Heart right ventricle (tissue), 16 donors: ENCODE data around the gene PCDHGB1. TPM values are rescaled to one million over a fixed set of nuclear protein-coding genes. Genes with fewer than 3 reads are reported as not detected.
"Not testable (repeated sequence)": the region's sequence is repeated elsewhere in the genome, so short reads cannot be mapped to it uniquely, and the experiment has no call there.

Experiments
- ATAC-seq, 8 donors: fragments of 200-7000 bp; cut with Tn5 transposase; one replicate each; pipeline ENCODE4 v1.9.1; 2020; ENCODE audit warnings: mild to moderate bottlenecking in 8 of 8, moderate library complexity in 8 of 8, moderate number of reproducible peaks in 1 of 8
- DNase-seq, 2 donors: peaks; one replicate each; pipeline ENCODE4 v3.0.0-alpha.2; 2020
- H3K27ac ChIP-seq, 10 donors: fragments of 200-600 bp; sonication (generic) in 2 of 10; one replicate each; pipeline versions ENCODE4 v1.5.0 to v1.8.0; 2020 to 2022; ENCODE audit warnings: mild to moderate bottlenecking in 3 of 10
- H3K27me3 ChIP-seq, 7 donors: fragments of 200-600 bp; one replicate each; pipeline ENCODE4 v1.8.0; 2021 to 2022; ENCODE audit warnings: mild to moderate bottlenecking in 2 of 7
- H3K36me3 ChIP-seq, 9 donors: fragments of 200-600 bp; sonication (generic) in 1 of 9; one replicate each; pipeline versions ENCODE4 v1.5.0 to v1.8.0; 2020 to 2022; ENCODE audit warnings: mild to moderate bottlenecking in 2 of 9
- H3K4me1 ChIP-seq, 9 donors: fragments of 200-600 bp; sonication (generic) in 1 of 9; one replicate each; pipeline versions ENCODE4 v1.5.0 to v1.8.0; 2020 to 2022; ENCODE audit warnings: mild to moderate bottlenecking in 4 of 9
- H3K4me3 ChIP-seq, 10 donors: fragments of 200-600 bp; sonication (generic) in 2 of 10; one replicate each; pipeline versions ENCODE4 v1.5.0 to v1.8.0; 2020 to 2022; ENCODE audit warnings: mild to moderate bottlenecking in 7 of 10, moderate library complexity in 2 of 10
- H3K9me3 ChIP-seq, 11 donors: fragments of 200-600 bp in 10 of 11; sonication (generic) in 2 of 11; one replicate each; pipeline versions ENCODE4 v1.5.0 to v1.8.0; 2013 to 2022; ENCODE audit warnings: mild to moderate bottlenecking in 2 of 11, control low read depth in 1 of 11, moderate library complexity in 1 of 11
- CTCF ChIP-seq, 9 donors: fragments of 200-600 bp; sonication (generic) in 2 of 9; IDR thresholded peaks; one replicate each; pipeline versions ENCODE4 v1.5.0 to v1.8.0; 2021 to 2022; ENCODE audit warnings: antibody characterized with exemption in 9 of 9, mild to moderate bottlenecking in 5 of 9, moderate library complexity in 1 of 9
- WGBS, 2 donors: extraction: QIAGEN DNeasy Blood & Tissue Kit; methylation state at CpG; one replicate each; pipeline ENCODE4 v1.1.7; 2013; ENCODE audit warnings: inconsistent platforms in 1 of 2; 5-methylcytosine and 5-hydroxymethylcytosine counted together
- intact Hi-C, 10 donors: fragments of 100-400 bp; cut with DNase I; formaldehyde crosslinking; loops; one replicate each; pipeline versions ENCODE4 v1.11.1 to v1.14.2; 2022
- polyA plus RNA-seq, 2 donors: library from polyadenylated mRNA; stranded (reverse); fragments of 200-250 nt; gene quantifications; one replicate each; pipeline ENCODE4 v1.2.3, GENCODE V29; 2013
- total RNA-seq, 10 donors: library from RNA; stranded (reverse); fragmentation: NEBNext Ultra II Directional in 3 of 10; extraction: Animal tissue kit (Norgen Biotek cat#: 25700) in 3 of 10; gene quantifications; one replicate each; pipeline versions ENCODE4 v1.2.1 to v1.2.4, GENCODE V29; 2021 to 2023
- donor health status: Arrhythmogenic right ventricular cardiomyopathy.
- donor health status: ischemic (EF 13 %, LVEDD 7.1; RV severe dilation, severe dysfunction).
- donor health status: healthy with polysubstance abuse.
- donor health status: DM: no; HTN: yes; CAD: no.
- donor health status: DM: no; HTN: no; CAD: no.
- donor health status: ischemic (EF 25% LVEDD 6.9; RV normal size, moderate dysfunction).
- donor health status: ischemic (EF 25% LVEDD 5.7; RV mildly dilated, moderate dysfunction).
- donor health status: healthy.
- donor health status: DM: yes; HTN: yes; CAD: no.
- donor health status: Ischemic cardiomyopathy.
- donor health status: ischemic (EF 35%, LVEDD 5.7; RV mildly dilated, moderate dysfunction).
- donor health status: nonischemic (EF 11% LVEDD 7.7; RV severe dilation, severe dysfunction).
- donor health status: DM: yes; HTN: yes; CAD: no.
- donor health status: PGD.
- donor health status: ischemic (EF 29% LVEDD 5.4; RV normal size, mild dysfunction).
- donor health status: nonischemic (EF 23%, LVEDD 6.1; RV moderate dilation, normal function).

Gene PCDHGB1
- total and polyA plus RNA-seq, 12 donors, result 0.19 to 13.2 (median 8.6) TPM

GRCh38 chr5:141338538-141339306 lies 11.2 kb upstream of the PCDHGB1 start, which contains the start of gene PCDHGA2:
TSS of gene PCDHGA2 (plus strand) at chr5:141338760.
- H3K9me3 ChIP-seq, result peaks cover 0 to 99% (median 24%) of the 10 kb centered on the region in 11 donors
- peaks cover 0 to 61% (median 0%) of the 10 kb centered on the region in 7 donors for H3K27me3 ChIP-seq
- H3K4me1 ChIP-seq, result peaks cover 0 to 4% (median 0%) of the 10 kb centered on the region in 9 donors
- intact Hi-C loops, result loop anchor here in 3 of 10 donors (5.0 to 10.0 kb wide), 2 partner anchors 224 to 226 kb away; no protein-coding TSS in a partner anchor
- peak in 1 of 2 donors; percentile 36 for DNase-seq
- H3K27ac ChIP-seq, result peak within 1 kb of the TSS in 9 of 10 donors; percentile 16 to 82 (median 67)
- ATAC-seq, result peak; percentile 47 to 81 (median 71)
- H3K36me3 ChIP-seq, result no peaks in the 10 kb centered on the region
- 7 to 8% methylated on average over 27 of the region's 27 CpGs for WGBS, 2 donors
- peak; percentile 42 to 70 (median 57) for TF ChIP-seq CTCF (IDR thresholded peaks at IDR 0.05)
- peak within 1 kb of the TSS; percentile 5 to 60 (median 46) for H3K4me3 ChIP-seq

DNA sequence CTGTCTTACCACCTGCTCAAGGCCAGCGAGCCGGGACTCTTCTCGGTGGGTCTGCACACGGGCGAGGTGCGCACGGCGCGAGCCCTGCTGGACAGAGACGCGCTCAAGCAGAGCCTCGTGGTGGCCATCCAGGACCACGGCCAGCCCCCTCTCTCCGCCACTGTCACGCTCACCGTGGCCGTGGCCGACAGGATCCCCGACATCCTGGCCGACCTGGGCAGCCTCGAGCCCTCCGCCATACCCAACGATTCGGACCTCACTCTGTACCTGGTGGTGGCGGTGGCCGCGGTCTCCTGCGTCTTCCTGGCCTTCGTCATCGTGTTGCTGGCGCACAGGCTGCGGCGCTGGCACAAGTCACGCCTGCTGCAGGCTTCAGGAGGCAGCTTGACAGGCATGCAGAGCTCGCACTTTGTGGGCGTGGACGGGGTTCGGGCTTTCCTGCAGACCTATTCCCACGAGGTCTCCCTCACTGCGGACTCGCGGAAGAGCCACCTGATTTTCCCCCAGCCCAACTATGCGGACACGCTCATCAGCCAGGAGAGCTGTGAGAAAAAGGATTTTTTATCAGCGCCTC lies 9.0 kb upstream of the PCDHGB1 start:
- WGBS, 2 donors, result 49 to 55% methylated on average over 36 to 44 of the region's 45 CpGs
- H3K9me3 ChIP-seq, result peaks cover 0 to 99% (median 35%) of the 10 kb centered on the region in 11 donors

DNA sequence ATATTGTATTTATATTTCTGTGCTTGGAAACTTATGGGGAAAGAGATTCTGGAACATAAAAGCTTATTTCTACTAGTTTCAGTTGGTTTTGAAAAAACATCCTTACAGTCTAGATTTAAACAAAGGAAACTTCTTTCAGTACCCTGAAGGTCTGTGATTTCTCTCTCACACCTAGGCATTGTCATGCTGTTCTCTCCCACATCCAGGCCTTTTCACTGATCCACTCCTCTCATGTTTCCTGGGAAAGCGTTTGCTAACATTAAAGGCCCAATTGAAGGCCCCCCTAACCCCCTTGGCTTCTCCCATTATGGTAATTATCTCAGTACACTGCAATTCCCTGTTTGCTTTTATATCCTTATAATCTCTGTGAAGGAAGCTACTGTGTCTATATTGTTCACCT lies 7.1 kb upstream of the PCDHGB1 start:
- peak overlapping the region; percentile 4 to 54 (median 26) for H3K4me3 ChIP-seq
- peaks cover 0 to 41% (median 0%) of the 10 kb centered on the region in 7 donors for H3K27me3 ChIP-seq
- peaks cover 0 to 12% (median 0%) of the 10 kb centered on the region in 9 donors for H3K4me1 ChIP-seq
- no peaks in the 10 kb centered on the region for H3K36me3 ChIP-seq
- peak overlapping the region; percentile 6 to 83 (median 74) for H3K27ac ChIP-seq
- DNase-seq (no peak), ATAC-seq (peak in 6 of 8 donors; percentile 32 to 74 (median 61))
- intact Hi-C loops, result loop anchor here in 5 of 10 donors (2.0 to 10.0 kb wide), 4 partner anchors 26 to 222 kb away; partner anchors contain the start of gene PCDHGA11 (in 1 of the 5)
- WGBS, 2 donors, result 9 to 15% methylated on average over 1 of the region's 1 CpG
- peaks cover 0 to 99% (median 31%) of the 10 kb centered on the region in 11 donors for H3K9me3 ChIP-seq
- no peak for TF ChIP-seq CTCF (IDR thresholded peaks at IDR 0.05)

More for the DNA sequence above, 9.0 kb upstream of the PCDHGB1 start:
- not testable (repeated sequence) for H3K36me3 ChIP-seq, DNase-seq, H3K4me1 ChIP-seq
- Histone ChIP-seq H3K27me3 (peaks cover 0 to 54% (median 0%) of the 10 kb centered on the region in 7 donors), H3K27ac (peak overlapping the region in 2 of 10 donors; percentile 77 to 83), H3K4me3 (peak overlapping the region in 9 of 10 donors; percentile 12 to 54 (median 32))
- ATAC-seq, result peak in 2 of 8 donors; percentile 29 to 39
- intact Hi-C loops, result loop anchor here in 4 of 10 donors (5.0 to 10.0 kb wide), 3 partner anchors 81 to 224 kb away; partner anchors contain the start of gene PCDHGA11 (in 1 of the 4)

GRCh38 chr5:141343242-141343952 lies 6.5 kb upstream of the PCDHGB1 start, which contains the start of gene PCDHGA3:
TSS of gene PCDHGA3 (plus strand) at chr5:141343829. CDS start at chr5:141344034, 205 bp downstream.
- peaks cover 0 to 3% (median 0%) of the 10 kb centered on the region in 9 donors for H3K36me3 ChIP-seq
- ATAC-seq (peak in 7 of 8 donors; percentile 49 to 74 (median 61)), DNase-seq (peak in 1 of 2 donors; percentile 41)
- H3K27ac ChIP-seq, result peak within 1 kb of the TSS; percentile 42 to 83 (median 76)
- intact Hi-C loops, result loop anchor here in 5 of 10 donors (2.0 to 10.0 kb wide), 4 partner anchors 25 to 221 kb away; partner anchors contain the start of gene PCDHGA11 (in 1 of the 5)
- H3K4me1 ChIP-seq, result peaks cover 0 to 15% (median 0%) of the 10 kb centered on the region in 9 donors
- peak in 8 of 9 donors; percentile 17 to 66 (median 54) for TF ChIP-seq CTCF (IDR thresholded peaks at IDR 0.05)
- H3K4me3 ChIP-seq, result peak within 1 kb of the TSS in 9 of 10 donors; percentile 42 to 58 (median 49)
- peaks cover 0 to 99% (median 34%) of the 10 kb centered on the region in 11 donors for H3K9me3 ChIP-seq
- 18% methylated on average over 9 of the region's 9 CpGs for WGBS, 2 donors
- peaks cover 0 to 35% (median 0%) of the 10 kb centered on the region in 7 donors for H3K27me3 ChIP-seq
